RCC 7860 (cell line): ENCODE results near the gene GPRASP1.
"Not testable (repeated sequence)": the region's sequence is repeated elsewhere in the genome, so short reads cannot be mapped to it uniquely, and the experiment has no call there.

Source experiments
- DNase-seq: peaks from one replicate; pipeline ENCODE4 v3.0.0-alpha.2; 2015; ENCODE audit warnings: low spot score
- FAIRE-seq: peaks from 2 replicates; lab custom pipeline; 2012; peaks lifted over from hg19 to GRCh38; lab: Jason Lieb, UNC

GPRASP1 gene

GRCh38 chrX:102651242-102652011, at the start of gene GPRASP1:
GPRASP1 (plus strand) TSS chrX:102651483; CDS start chrX:102653914, 2,431 bp downstream.
- no peak for FAIRE-seq

GRCh38 chrX:102604327-102604726, 47.0 kb upstream of the GPRASP1 start:
- FAIRE-seq (no peak), DNase-seq (no peak)

More at GRCh38 chrX:102651242-102652011, at the start of gene GPRASP1:
- no peak for DNase-seq

- FAIRE-seq: no peak
Observed at GRCh38 chrX:102606115-102606514, 45.2 kb upstream of the GPRASP1 start.

GRCh38 chrX:102610905-102611304, 40.4 kb upstream of the GPRASP1 start:
- FAIRE-seq: no peak
- no peak for DNase-seq

More at GRCh38 chrX:102606115-102606514, 45.2 kb upstream of the GPRASP1 start:
- no peak for DNase-seq

- DNase-seq (no peak), FAIRE-seq (no peak)
Observed at GRCh38 chrX:102624105-102624504, 27.2 kb upstream of the GPRASP1 start.

GRCh38 chrX:102627640-102628039, 23.6 kb upstream of the GPRASP1 start:
- DNase-seq (no peak), FAIRE-seq (no peak)

GRCh38 chrX:102637561-102637960, 13.7 kb upstream of the GPRASP1 start:
- DNase-seq (no peak), FAIRE-seq (no peak)

- DNase-seq (no peak), FAIRE-seq (no peak)
Observed at GRCh38 chrX:102650903-102651241, 411 bp upstream of the GPRASP1 start.

GRCh38 chrX:102652031-102652688, 877 bp downstream of the GPRASP1 start:
- DNase-seq (no peak), FAIRE-seq (no peak)

GRCh38 chrX:102654696-102655095, 3.4 kb downstream of the GPRASP1 start:
- DNase-seq: no peak
- FAIRE-seq: no peak

GRCh38 chrX:102658556-102658955, 7.3 kb downstream of the GPRASP1 start:
- no peak for FAIRE-seq
- no peak for DNase-seq

- DNase-seq (no peak), FAIRE-seq (no peak)
Observed at GRCh38 chrX:102659790-102660757, 8.8 kb downstream of the GPRASP1 start.

GRCh38 chrX:102663820-102664219, 12.5 kb downstream of the GPRASP1 start:
- FAIRE-seq, DNase-seq: not testable (repeated sequence)

GRCh38 chrX:102667034-102667433, 15.8 kb downstream of the GPRASP1 start:
- FAIRE-seq, DNase-seq: not testable (repeated sequence)

- DNase-seq: no peak
- no peak for FAIRE-seq
Observed at GRCh38 chrX:102669526-102669925, 18.2 kb downstream of the GPRASP1 start.

- no peak for FAIRE-seq
Observed at GRCh38 chrX:102672856-102673255, 21.6 kb downstream of the GPRASP1 start.

GRCh38 chrX:102677479-102677878, 26.2 kb downstream of the GPRASP1 start:
- not testable (repeated sequence) for DNase-seq, FAIRE-seq

More at GRCh38 chrX:102672856-102673255, 21.6 kb downstream of the GPRASP1 start:
- DNase-seq: no peak

- DNase-seq (no peak), FAIRE-seq (no peak)
Observed at GRCh38 chrX:102684772-102685520, 33.7 kb downstream of the GPRASP1 start.

GRCh38 chrX:102694749-102695148, 43.5 kb downstream of the GPRASP1 start:
- DNase-seq (no peak), FAIRE-seq (no peak)

GRCh38 chrX:102696306-102696705, 45.0 kb downstream of the GPRASP1 start:
- DNase-seq (no peak), FAIRE-seq (no peak)
